H1 (cell line): ENCODE results near the gene ATP6V1B1. TPM values are rescaled to one million over a fixed set of nuclear protein-coding genes. Genes with fewer than 3 reads are reported as not detected.
A peak's percentile ranks its signal among the peaks of the same experiment; 100 is the strongest.

Experiments used
- CTCF ChIA-PET: fragments of 300-600 bp; sonication (Branson Sonifier 250); formaldehyde crosslinking; loops from one replicate; lab custom pipeline; 2021; ENCODE audit not compliant: partially characterized antibody; lab: Charles Lee
- POLR2A ChIA-PET: fragments of 300-600 bp; sonication (Branson Sonifier 250); formaldehyde crosslinking; loops from one replicate; lab custom pipeline; 2021; ENCODE audit warnings: inconsistent platforms; ENCODE audit not compliant: partially characterized antibody; lab: Charles Lee
- DNase-seq, 2 experiments: peaks; one replicate each; pipeline versions ENCODE4 v3.0.0 to v3.0.0-alpha.2; 2010 to 2022; ENCODE audit warnings: low spot score in 2 of 2, low read depth in 1 of 2, mixed read lengths in 1 of 2
- FAIRE-seq: peaks from 2 replicates; lab custom pipeline; 2011; peaks lifted over from hg19 to GRCh38; lab: Jason Lieb, UNC
- H2AFZ ChIP-seq: 2 replicates; pipeline ENCODE4 v1.8.1; 2012; ENCODE audit warnings: low read length, inconsistent platforms
- H2AK5ac ChIP-seq: 2 replicates; pipeline ENCODE4 v1.6.1; 2013; ENCODE audit warnings: low read depth, low read length
- H2BK120ac ChIP-seq: replicated peaks from 2 replicates; pipeline ENCODE3; 2013; ENCODE audit warnings: low read depth, low read length, inconsistent platforms
- H2BK12ac ChIP-seq: 2 replicates; pipeline ENCODE4 v1.6.1; 2013; ENCODE audit warnings: low read depth, low read length
- H2BK15ac ChIP-seq: 2 replicates; pipeline ENCODE4 v1.6.1; 2013; ENCODE audit warnings: low read length
- H2BK20ac ChIP-seq: 2 replicates; pipeline ENCODE4 v1.6.1; 2013; ENCODE audit warnings: low read length
- H2BK5ac ChIP-seq: 2 replicates; pipeline ENCODE4 v1.6.1; 2013; ENCODE audit warnings: low read depth, low read length
- H3K14ac ChIP-seq: 2 replicates; pipeline ENCODE4 v1.6.1; 2013; ENCODE audit warnings: inconsistent platforms; ENCODE audit not compliant: insufficient read length
- H3K18ac ChIP-seq: 2 replicates; pipeline ENCODE4 v1.6.1; 2013; ENCODE audit warnings: low read length; ENCODE audit errors: extremely low read depth
- H3K23ac ChIP-seq: 2 replicates; pipeline ENCODE4 v1.6.1; 2013; ENCODE audit warnings: inconsistent platforms; ENCODE audit not compliant: insufficient read length
- H3K23me2 ChIP-seq: 2 replicates; pipeline ENCODE4 v1.6.1; 2013; ENCODE audit warnings: low read depth, low read length
- H3K27ac ChIP-seq: 2 replicates; pipeline ENCODE4 v1.6.1; 2011; ENCODE audit warnings: low read depth, low read length, inconsistent platforms
- H3K27me3 ChIP-seq, 4 experiments: replicated peaks in 1 of 4; 1 replicate in 1 of 4; 2 replicates in 3 of 4; pipeline versions ENCODE4 v1.6.1 to v1.8.1; 2011 to 2013; ENCODE audit warnings: low read length in 3 of 4, mild to moderate bottlenecking in 3 of 4, inconsistent platforms in 2 of 4, mixed read lengths in 2 of 4, moderate library complexity in 1 of 4; ENCODE audit not compliant: control insufficient read depth in 3 of 4, insufficient read depth in 3 of 4; ENCODE audit errors: extremely low read depth in 1 of 4
- H3K36me3 ChIP-seq, 4 experiments: 2 replicates each; pipeline versions ENCODE4 v1.6.1 to v1.8.1; 2011 to 2013; ENCODE audit warnings: mild to moderate bottlenecking in 4 of 4, low read length in 3 of 4, moderate library complexity in 2 of 4, control low read depth in 1 of 4, inconsistent platforms in 1 of 4; ENCODE audit not compliant: insufficient read depth in 4 of 4, control insufficient read depth in 2 of 4
- H3K4ac ChIP-seq: replicated peaks from 2 replicates; pipeline ENCODE3; 2013; ENCODE audit warnings: low read length, low read depth, mixed read lengths, inconsistent platforms; ENCODE audit not compliant: insufficient read length
- H3K4me1 ChIP-seq, 4 experiments: replicated peaks in 1 of 4; 1 replicate in 1 of 4; 2 replicates in 3 of 4; pipeline versions ENCODE4 v1.6.1 to v1.8.1; 2011 to 2013; ENCODE audit warnings: low read length in 3 of 4, inconsistent platforms in 2 of 4, mixed read lengths in 1 of 4; ENCODE audit not compliant: insufficient read depth in 4 of 4, control insufficient read depth in 3 of 4
- H3K4me2 ChIP-seq, 2 experiments: 2 replicates each; pipeline versions ENCODE4 v1.6.1 to v1.8.1; 2011 to 2013; ENCODE audit warnings: low read depth in 2 of 2, low read length in 2 of 2, control low read depth in 1 of 2, inconsistent platforms in 1 of 2, mild to moderate bottlenecking in 1 of 2; ENCODE audit not compliant: insufficient read depth in 1 of 2
- H3K4me3 ChIP-seq, 4 experiments: fragments of 200-600, 300-600 bp in 1 of 4; sonication (generic), shearing (Covaris generic), sonication (Bioruptor Twin) in 1 of 4; 2 replicates each; pipeline versions ENCODE4 v1.5.1 to v1.8.1; 2011 to 2016; ENCODE audit warnings: low read length in 4 of 4, low read depth in 3 of 4, control low read depth in 2 of 4, inconsistent platforms in 2 of 4, mild to moderate bottlenecking in 2 of 4, mixed read lengths in 1 of 4, moderate library complexity in 1 of 4; ENCODE audit not compliant: insufficient read depth in 2 of 4; ENCODE audit errors: extremely low read depth in 1 of 4
- H3K56ac ChIP-seq: replicated peaks from 2 replicates; pipeline ENCODE3; 2013; ENCODE audit warnings: low read depth, mild to moderate bottlenecking, mixed read lengths, low read length, inconsistent platforms; ENCODE audit not compliant: insufficient read length
- H3K79me1 ChIP-seq: 2 replicates; pipeline ENCODE4 v1.6.1; 2013; ENCODE audit warnings: low read depth, low read length, control low read depth
- H3K79me2 ChIP-seq, 2 experiments: 2 replicates each; pipeline versions ENCODE4 v1.6.1 to v1.8.1; 2012 to 2013; ENCODE audit warnings: low read length in 2 of 2, mild to moderate bottlenecking in 2 of 2, inconsistent platforms in 1 of 2; ENCODE audit not compliant: insufficient read depth in 2 of 2, control insufficient read depth in 1 of 2
- H3K9ac ChIP-seq, 4 experiments: replicated peaks in 1 of 4; 1 replicate in 1 of 4; 2 replicates in 3 of 4; pipeline versions ENCODE4 v1.6.1 to v1.8.1; 2011 to 2013; ENCODE audit warnings: low read depth in 3 of 4, low read length in 3 of 4, control low read depth in 2 of 4, mild to moderate bottlenecking in 2 of 4, moderate library complexity in 2 of 4, inconsistent platforms in 1 of 4; ENCODE audit errors: extremely low read depth in 1 of 4
- H3K9me3 ChIP-seq, 2 experiments: 2 replicates each; pipeline versions ENCODE4 v1.6.1 to v1.8.1; 2012 to 2013; ENCODE audit warnings: mild to moderate bottlenecking in 2 of 2, moderate library complexity in 2 of 2, control low read depth in 1 of 2, inconsistent platforms in 1 of 2, low read depth in 1 of 2, low read length in 1 of 2, mixed read lengths in 1 of 2; ENCODE audit not compliant: insufficient read depth in 2 of 2
- H4K20me1 ChIP-seq, 2 experiments: replicated peaks in 1 of 2; 2 replicates each; pipeline versions ENCODE3 to v1.8.1; 2011 to 2013; ENCODE audit warnings: inconsistent platforms in 2 of 2, low read length in 2 of 2, mild to moderate bottlenecking in 1 of 2; ENCODE audit not compliant: insufficient read depth in 2 of 2, control insufficient read depth in 1 of 2
- H4K5ac ChIP-seq: 2 replicates; pipeline ENCODE4 v1.6.1; 2013; ENCODE audit warnings: low read length, low read depth, mixed read lengths, inconsistent platforms; ENCODE audit not compliant: insufficient read length
- H4K8ac ChIP-seq: 2 replicates; pipeline ENCODE4 v1.8.0; 2013; ENCODE audit warnings: mild to moderate bottlenecking, moderate library complexity, low read length, inconsistent platforms; ENCODE audit not compliant: insufficient read depth; ENCODE audit errors: extremely low read depth
- H4K91ac ChIP-seq: replicated peaks from 2 replicates; pipeline ENCODE3; 2013; ENCODE audit warnings: low read length, mixed read lengths, inconsistent platforms; ENCODE audit not compliant: insufficient read length
- SIRT6 ChIP-seq: IDR thresholded peaks from one replicate; pipeline ENCODE4 v1.7.1; 2012; ENCODE audit warnings: low read length, inconsistent platforms
- SUZ12 ChIP-seq: fragments of 200-600 bp; sonication (generic); IDR thresholded peaks from 2 replicates; pipeline ENCODE4 v1.6.1; 2012; ENCODE audit warnings: mild to moderate bottlenecking, inconsistent platforms, low read length, moderate library complexity, mixed read lengths
- WGBS, 2 experiments: shearing (Covaris generic) in 1 of 2; methylation state at CpG; one replicate each; pipeline versions ENCODE4 v1.1.6 to v1.1.7; 2013 to 2015; ENCODE audit warnings: low lambda C conversion rate in 2 of 2, mixed read lengths in 2 of 2, inconsistent platforms in 1 of 2, low coverage in 1 of 2, missing lambda C conversion rate in 1 of 2; ENCODE audit not compliant: insufficient replicate concordance in 2 of 2, insufficient coverage in 1 of 2, insufficient read length in 1 of 2; ENCODE audit errors: extremely low coverage in 1 of 2, missing lambda C conversion rate in 1 of 2; 5-methylcytosine and 5-hydroxymethylcytosine counted together
- polyA plus RNA-seq, 7 experiments: library from polyadenylated mRNA; depleted of rRNA in 3 of 7; stranded (reverse) in 5 of 7; unstranded in 2 of 7; fragments of >200 nt in 5 of 7; fragments of 200-250 nt in 2 of 7; gene quantifications; 1 replicate in 5 of 7; 2 replicates in 1 of 7; 4 replicates in 1 of 7; pipeline versions ENCODE4 v1.2.1 to v1.2.3, GENCODE V29; 2011 to 2013; ENCODE audit warnings: missing spikeins in 2 of 7, mixed read lengths in 2 of 7
- total RNA-seq: library from RNA; stranded (reverse); fragmentation: NEBNext Ultra II Directional; extraction: Animal tissue kit (Norgen Biotek cat#: 25700); gene quantifications from 2 replicates; pipeline ENCODE4 v1.2.1, GENCODE V29; 2021

Gene ATP6V1B1
- total and polyA plus RNA-seq, 2 of the 8 experiments (the other 6 are each of a cell fraction or from before 2014, with no cell fraction given): not detected

- Histone ChIP-seq H3K23me2 (peaks cover 4% of the 10 kb centered on the region; the same call in 1 of the 2 replicates), H3K4me2 (peak overlapping the region in 1 of 2 experiments; percentile 60; a peak in 1 of 4 replicates), H3K56ac (no peak overlapping the region), H4K5ac (no peak overlapping the region), H4K20me1 (peaks cover 20 to 30% of the 10 kb centered on the region in 2 experiments), H4K91ac (no peak overlapping the region), H3K79me2 (no peaks in the 10 kb centered on the region), H3K9ac (no peak overlapping the region), H3K79me1 (no peaks in the 10 kb centered on the region), H3K4me1 (peaks cover 0 to 20% (median 6%) of the 10 kb centered on the region in 4 experiments; a peak in 5 of 7 replicates), H3K4ac (no peak overlapping the region), H2BK5ac (no peak overlapping the region), H4K8ac (no peak overlapping the region), H3K14ac (no peak overlapping the region), H2BK20ac (no peak overlapping the region), H3K18ac (no peak overlapping the region), H3K27me3 (peaks cover 91 to 100% (median 96%) of the 10 kb centered on the region in 4 experiments), H2AK5ac (no peak overlapping the region), H3K4me3 (no peak overlapping the region), H2AFZ (no peak overlapping the region), H2BK12ac (no peak overlapping the region), H3K27ac (no peak overlapping the region), H3K36me3 (no peaks in the 10 kb centered on the region), H2BK120ac (no peak overlapping the region), H3K9me3 (no peaks in the 10 kb centered on the region), H3K23ac (no peak overlapping the region), H2BK15ac (no peak overlapping the region)
- ChIA-PET POLR2A (no interaction called here), CTCF (interaction anchor here (0.9 to 4.2 kb wide), 8 partner anchors 13 to 57 kb away, joined by 3 to 29 read pairs (median 4); no protein-coding TSS in a partner anchor)
- 6% methylated on average over 5 of the region's 5 CpGs; no CpG with 5 or more reads in 1 of the 2 experiments for WGBS, 2 experiments
- peak in 1 of 2 experiments; percentile 38 for DNase-seq
- FAIRE-seq: no peak
- no peak for TF ChIP-seq SIRT6
- TF ChIP-seq SUZ12: peak; percentile 84; the same call in 1 of the 2 replicates
Measured at GRCh38 chr2:70889716-70890037, 46.0 kb upstream of the ATP6V1B1 start.
